GM12878 (cell line): ENCODE measurements around the gene SLX4IP. TPM values are rescaled to one million over a fixed set of nuclear protein-coding genes. Genes with fewer than 3 reads are reported as not detected.

Source experiments
- ATAC-seq: fragments of 200-7000 bp; cut with Tn5 transposase; 3 replicates; pipeline ENCODE4 v1.9.1; 2020; ENCODE audit warnings: mild to moderate bottlenecking, moderate library complexity
- BruUV-seq: library from RNA; stranded (reverse); fragments of 400-500 nt; replicated peaks from 2 replicates; lab custom pipeline; 2021; lab: Mats Ljungman, UMichigan
- CTCF ChIA-PET: fragments of 300-600 bp; sonication (Branson Sonifier 250); formaldehyde crosslinking; extraction: SDS; loops from one replicate; lab custom pipeline; 2021; ENCODE audit warnings: inconsistent platforms; lab: Yijun Ruan, JAX
- POLR2A ChIA-PET: fragments of 350-600 bp; formaldehyde crosslinking; extraction: SDS; loops from one replicate; lab custom pipeline; 2021; ENCODE audit warnings: inconsistent platforms; lab: Charles Lee
- RAD21 ChIA-PET: fragments of 300-600 bp; sonication (Branson Sonifier 250); formaldehyde crosslinking; loops from one replicate; lab custom pipeline; 2023; ENCODE audit warnings: antibody characterized with exemption; ENCODE audit not compliant: unreplicated experiment; lab: Charles Lee
- SMC1A ChIA-PET: fragments of 300-600 bp; sonication (Branson Sonifier 250); formaldehyde crosslinking; loops from one replicate; lab custom pipeline; 2023; ENCODE audit not compliant: unreplicated experiment, uncharacterized antibody; lab: Charles Lee
- DNase-seq: peaks from one replicate; pipeline ENCODE4 v3.0.0-alpha.2; 2011; ENCODE audit warnings: low read depth, low spot score
- FAIRE-seq: peaks from 3 replicates; lab custom pipeline; 2011; peaks lifted over from hg19 to GRCh38; lab: Jason Lieb, UNC
- H2AFZ ChIP-seq: 2 replicates; pipeline ENCODE4 v1.6.0; 2011; ENCODE audit warnings: low read depth, low read length, control low read depth; ENCODE audit not compliant: control insufficient read depth
- H3K27ac ChIP-seq: 2 replicates; pipeline ENCODE4 v1.5.1; 2011; ENCODE audit warnings: control low read depth; ENCODE audit not compliant: control insufficient read depth, insufficient read depth
- H3K27me3 ChIP-seq, 2 experiments: replicated peaks in 1 of 2; 2 replicates each; pipeline versions ENCODE4 v1.6.0 to v1.6.1; 2011; ENCODE audit warnings: low read length in 1 of 2; ENCODE audit not compliant: control insufficient read depth in 2 of 2, insufficient read depth in 2 of 2
- H3K36me3 ChIP-seq, 2 experiments: 2 replicates each; pipeline ENCODE4 v1.5.1; 2011; ENCODE audit warnings: low read length in 1 of 2; ENCODE audit not compliant: control insufficient read depth in 2 of 2, insufficient read depth in 2 of 2
- H3K4me1 ChIP-seq: 2 replicates; pipeline ENCODE4 v1.6.1; 2011; ENCODE audit warnings: mild to moderate bottlenecking, low read length, moderate library complexity, mixed read lengths; ENCODE audit not compliant: control insufficient read depth, insufficient read depth
- H3K4me2 ChIP-seq: 2 replicates; pipeline ENCODE4 v1.6.0; 2011; ENCODE audit warnings: control low read depth; ENCODE audit not compliant: control insufficient read depth, insufficient read depth
- H3K4me3 ChIP-seq: fragments of 200-600 bp; sonication (generic); 2 replicates; pipeline ENCODE4 v1.5.1; 2016
- H3K79me2 ChIP-seq: 2 replicates; pipeline ENCODE4 v1.6.0; 2011; ENCODE audit warnings: low read length; ENCODE audit not compliant: control insufficient read depth, insufficient read depth
- H3K9ac ChIP-seq: 2 replicates; pipeline ENCODE4 v1.8.0; 2011; ENCODE audit warnings: low read length, control low read depth, mixed read lengths; ENCODE audit not compliant: control insufficient read depth, insufficient read depth
- H3K9me3 ChIP-seq: replicated peaks from 3 replicates; pipeline ENCODE4 v1.5.1; 2011; ENCODE audit warnings: mild to moderate bottlenecking, low read length; ENCODE audit not compliant: control insufficient read depth, insufficient read depth
- H4K20me1 ChIP-seq: 2 replicates; pipeline ENCODE4 v1.6.0; 2011; ENCODE audit not compliant: control insufficient read depth, insufficient read depth
- ATF7 ChIP-seq: fragments of 450-650 bp; IDR thresholded peaks from 2 replicates; pipeline ENCODE4 v1.6.1; 2016; ENCODE audit warnings: low read depth, mild to moderate bottlenecking
- BHLHE40 ChIP-seq, 2 experiments: fragments of 450-650 bp in 1 of 2; IDR thresholded peaks; 2 replicates each; pipeline ENCODE4 v1.6.1; 2011 to 2017; ENCODE audit warnings: low read depth in 2 of 2, borderline replicate concordance in 1 of 2, improper control_type of control experiment in 1 of 2, low read length in 1 of 2, mild to moderate bottlenecking in 1 of 2
- BMI1 ChIP-seq: fragments of 450-650 bp; IDR thresholded peaks from 2 replicates; pipeline ENCODE4 v1.6.1; 2016; ENCODE audit warnings: mild to moderate bottlenecking, moderate library complexity, borderline replicate concordance
- CBFB ChIP-seq: IDR thresholded peaks from 2 replicates; pipeline ENCODE4 v1.6.1; 2016; ENCODE audit warnings: antibody characterized with exemption, low read depth
- IKZF2 ChIP-seq, 2 experiments: fragments of 450-650 bp; IDR thresholded peaks; 2 replicates each; pipeline ENCODE4 v1.6.1; 2017; ENCODE audit warnings: mild to moderate bottlenecking in 2 of 2, moderate library complexity in 2 of 2
- MTA2 ChIP-seq: fragments of 450-650 bp; IDR thresholded peaks from 2 replicates; pipeline ENCODE4 v1.6.1; 2016; ENCODE audit warnings: low read depth, mild to moderate bottlenecking, moderate library complexity
- POLR2AphosphoS2 ChIP-seq: IDR thresholded peaks from 2 replicates; pipeline ENCODE4 v1.6.1; 2011; ENCODE audit warnings: low read depth, mild to moderate bottlenecking, low read length, improper control_type of control experiment, moderate library complexity
- RUNX3 ChIP-seq: IDR thresholded peaks from 2 replicates; pipeline ENCODE4 v1.6.1; 2012; ENCODE audit warnings: low read length, inconsistent platforms
- SKIL ChIP-seq: fragments of 450-650 bp; IDR thresholded peaks from 2 replicates; pipeline ENCODE4 v1.6.1; 2017; ENCODE audit warnings: mild to moderate bottlenecking, low read depth, inconsistent platforms; ENCODE audit not compliant: poor library complexity, severe bottlenecking
- SRF ChIP-seq, 2 experiments: IDR thresholded peaks; 2 replicates each; pipeline ENCODE4 v1.6.1; 2011; ENCODE audit warnings: low read depth in 2 of 2, low read length in 2 of 2, mild to moderate bottlenecking in 1 of 2, moderate library complexity in 1 of 2
- ZNF207 ChIP-seq: fragments of 450-650 bp; IDR thresholded peaks from 2 replicates; pipeline ENCODE4 v1.6.1; 2014; ENCODE audit warnings: antibody characterized with exemption, mild to moderate bottlenecking, borderline replicate concordance
- ZNF24 ChIP-seq: fragments of 450-650 bp; IDR thresholded peaks from 2 replicates; pipeline ENCODE4 v1.6.1; 2017; ENCODE audit warnings: antibody characterized with exemption, mild to moderate bottlenecking
- WGBS: methylation state at CpG from one replicate; pipeline ENCODE4 v1.1.6; 2016; ENCODE audit warnings: low lambda C conversion rate; ENCODE audit not compliant: insufficient replicate concordance, insufficient coverage; ENCODE audit errors: missing lambda C conversion rate; 5-methylcytosine and 5-hydroxymethylcytosine counted together
- in situ Hi-C: fragments of 300-500 bp; cut with MboI; formaldehyde crosslinking; loops from 9 replicates; pipeline ENCODE4 v1.14.3; 2018; ENCODE audit warnings: mixed read lengths
- intact Hi-C: fragments of 100-400 bp; cut with micrococcal nuclease; formaldehyde crosslinking; loops from one replicate; pipeline ENCODE4 v1.14.2; 2022; ENCODE audit not compliant: unreplicated experiment
- polyA plus RNA-seq, 11 experiments: library from polyadenylated mRNA; depleted of rRNA in 4 of 11; unstranded in 6 of 11; stranded (reverse) in 5 of 11; fragments of >200 nt; fragmentation: Nextera tagmentation in 4 of 11; fragmentation: Illumina TruSeq in 1 of 11; extraction: Ambion mirVana in 4 of 11; extraction: Trizol in 1 of 11; gene quantifications; 1 replicate in 1 of 11; 2 replicates in 10 of 11; pipeline versions ENCODE4 v1.2.1 to v1.2.3, GENCODE V29; 2011 to 2016; ENCODE audit warnings: inconsistent platforms in 2 of 11, missing spikeins in 2 of 11, low read depth in 1 of 11
- total RNA-seq, 4 experiments: library from RNA; depleted of rRNA in 3 of 4; stranded (reverse); fragments of >200 nt in 3 of 4; fragmentation: Illumina TruSeq in 1 of 4; extraction: Trizol in 1 of 4; gene quantifications; 2 replicates each; pipeline versions ENCODE4 v1.2.1 to v1.2.3, GENCODE V29; 2013 to 2021
- TF ChIP-seq, protein P1 (sequence below): fragments of 450-650 bp; formaldehyde crosslinking; IDR thresholded peaks from 2 replicates; pipeline ENCODE4 v1.4.0; 2022; ENCODE audit warnings: mild to moderate bottlenecking, moderate library complexity
- TF ChIP-seq, protein P2 (sequence below): fragments of 450-650 bp; IDR thresholded peaks from 2 replicates; pipeline ENCODE4 v1.6.1; 2017; ENCODE audit warnings: low read depth, mild to moderate bottlenecking, moderate library complexity

The SLX4IP gene
- total and polyA plus RNA-seq, 10 of the 15 experiments (the other 5 are each of a cell fraction or from before 2014, with no cell fraction given): 2.2 to 11.0 (median 6.3) TPM

GRCh38 chr20:10430704-10431103 lies 4.4 kb upstream of the SLX4IP start:
- Histone ChIP-seq H4K20me1 (no peaks in the 10 kb centered on the region), H3K27ac (peak overlapping the region; percentile 15; the same call in 1 of the 2 replicates), H3K27me3 (no peaks in the 10 kb centered on the region), H3K9me3 (no peaks in the 10 kb centered on the region), H3K9ac (no peak overlapping the region), H3K4me1 (peaks cover 18% of the 10 kb centered on the region), H3K4me2 (peak overlapping the region; percentile 51; the same call in 1 of the 2 replicates), H3K36me3 (no peaks in the 10 kb centered on the region), H3K79me2 (peaks cover 25% of the 10 kb centered on the region), H2AFZ (peak overlapping the region; percentile 20; the same call in 1 of the 2 replicates), H3K4me3 (peak overlapping the region; percentile 13; the same call in 1 of the 2 replicates)
- POLR2A ChIA-PET: interaction anchor here (1.0 to 1.7 kb wide), 5 partner anchors 27 to 83 kb away, joined by 4 to 6 read pairs (median 5); no protein-coding TSS in a partner anchor
- SMC1A ChIA-PET: interaction anchor here (0.6 to 7.3 kb wide), 16 partner anchors 9 to 121 kb away, joined by 3 to 60 read pairs (median 5); no protein-coding TSS in a partner anchor
- ATAC-seq (peak; percentile 6), DNase-seq (no peak), FAIRE-seq (no peak)
- RAD21 ChIA-PET: interaction anchor here (0.6 to 1.9 kb wide), 12 partner anchors 9 to 1027 kb away, joined by 3 to 13 read pairs (median 4); no protein-coding TSS in a partner anchor
- BruUV-seq: no TSS peak
- intact Hi-C loops (loop anchor here (5.0 to 10.0 kb wide), 4 partner anchors 82 to 1104 kb away; no protein-coding TSS in a partner anchor), in situ Hi-C loops (no loop called here)
- WGBS: 6% methylated on average over 5 of the region's 5 CpGs
- CTCF ChIA-PET: interaction anchor here (0.9 to 5.5 kb wide), 15 partner anchors 12 to 1022 kb away, joined by 3 to 31 read pairs (median 4); no protein-coding TSS in a partner anchor
- TF ChIP-seq SRF (IDR thresholded peaks at IDR 0.05; ENCODE audit: low read depth in 2 of 2, low read length in 2 of 2) (no peak), BHLHE40 (IDR thresholded peaks at IDR 0.05; ENCODE audit: borderline replicate concordance in 1 of 2, low read depth in 2 of 2, low read length in 1 of 2) (peak in 1 of 2 experiments; percentile 6; a peak in 1 of 4 replicates), CBFB (no peak), SKIL (peak; percentile 70), MTA2 (peak; percentile 73; the same call in 1 of the 2 replicates), ZNF24 (0 out of 2 replicates have a peak, but pooled peaks have one; percentile 12), POLR2AphosphoS2 (no peak), ATF7 (peak; percentile 40), ZNF207 (no peak), RUNX3 (peak; percentile 17; the same call in 1 of the 2 replicates), IKZF2 (IDR thresholded peaks at IDR 0.05) (peak in 1 of 2 experiments; percentile 7; a peak in 1 of 4 replicates), BMI1 (no peak)
- TF ChIP-seq, protein P1, sequence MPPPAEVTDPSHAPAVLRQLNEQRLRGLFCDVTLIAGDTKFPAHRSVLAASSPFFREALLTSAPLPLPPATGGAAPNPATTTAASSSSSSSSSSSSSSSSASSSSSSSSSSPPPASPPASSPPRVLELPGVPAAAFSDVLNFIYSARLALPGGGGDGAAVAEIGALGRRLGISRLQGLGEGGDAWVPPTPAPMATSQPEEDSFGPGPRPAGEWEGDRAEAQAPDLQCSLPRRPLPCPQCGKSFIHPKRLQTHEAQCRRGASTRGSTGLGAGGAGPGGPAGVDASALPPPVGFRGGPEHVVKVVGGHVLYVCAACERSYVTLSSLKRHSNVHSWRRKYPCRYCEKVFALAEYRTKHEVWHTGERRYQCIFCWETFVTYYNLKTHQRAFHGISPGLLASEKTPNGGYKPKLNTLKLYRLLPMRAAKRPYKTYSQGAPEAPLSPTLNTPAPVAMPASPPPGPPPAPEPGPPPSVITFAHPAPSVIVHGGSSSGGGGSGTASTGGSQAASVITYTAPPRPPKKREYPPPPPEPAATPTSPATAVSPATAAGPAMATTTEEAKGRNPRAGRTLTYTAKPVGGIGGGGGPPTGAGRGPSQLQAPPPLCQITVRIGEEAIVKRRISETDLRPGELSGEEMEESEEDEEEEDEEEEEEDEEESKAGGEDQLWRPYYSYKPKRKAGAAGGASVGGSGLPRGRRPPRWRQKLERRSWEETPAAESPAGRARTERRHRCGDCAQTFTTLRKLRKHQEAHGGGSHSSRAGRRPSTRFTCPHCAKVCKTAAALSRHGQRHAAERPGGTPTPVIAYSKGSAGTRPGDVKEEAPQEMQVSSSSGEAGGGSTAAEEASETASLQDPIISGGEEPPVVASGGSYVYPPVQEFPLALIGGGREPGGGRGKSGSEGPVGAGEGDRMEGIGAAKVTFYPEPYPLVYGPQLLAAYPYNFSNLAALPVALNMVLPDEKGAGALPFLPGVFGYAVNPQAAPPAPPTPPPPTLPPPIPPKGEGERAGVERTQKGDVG (CRISPR knock-in tag): no peak
- TF ChIP-seq, protein P2, sequence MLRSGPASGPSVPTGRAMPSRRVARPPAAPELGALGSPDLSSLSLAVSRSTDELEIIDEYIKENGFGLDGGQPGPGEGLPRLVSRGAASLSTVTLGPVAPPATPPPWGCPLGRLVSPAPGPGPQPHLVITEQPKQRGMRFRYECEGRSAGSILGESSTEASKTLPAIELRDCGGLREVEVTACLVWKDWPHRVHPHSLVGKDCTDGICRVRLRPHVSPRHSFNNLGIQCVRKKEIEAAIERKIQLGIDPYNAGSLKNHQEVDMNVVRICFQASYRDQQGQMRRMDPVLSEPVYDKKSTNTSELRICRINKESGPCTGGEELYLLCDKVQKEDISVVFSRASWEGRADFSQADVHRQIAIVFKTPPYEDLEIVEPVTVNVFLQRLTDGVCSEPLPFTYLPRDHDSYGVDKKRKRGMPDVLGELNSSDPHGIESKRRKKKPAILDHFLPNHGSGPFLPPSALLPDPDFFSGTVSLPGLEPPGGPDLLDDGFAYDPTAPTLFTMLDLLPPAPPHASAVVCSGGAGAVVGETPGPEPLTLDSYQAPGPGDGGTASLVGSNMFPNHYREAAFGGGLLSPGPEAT: 0 out of 2 replicates have a peak, but pooled peaks have one; percentile 30
